ENCODE results near the gene FMC1. TPM values are rescaled to one million over a fixed set of nuclear protein-coding genes. Genes with fewer than 3 reads are reported as not detected.

The FMC1 gene
- polyA plus RNA-seq, 1 donor (not counting 4 experiments of a cell fraction or from before 2014, with no cell fraction given): 7.8 TPM

DNA sequence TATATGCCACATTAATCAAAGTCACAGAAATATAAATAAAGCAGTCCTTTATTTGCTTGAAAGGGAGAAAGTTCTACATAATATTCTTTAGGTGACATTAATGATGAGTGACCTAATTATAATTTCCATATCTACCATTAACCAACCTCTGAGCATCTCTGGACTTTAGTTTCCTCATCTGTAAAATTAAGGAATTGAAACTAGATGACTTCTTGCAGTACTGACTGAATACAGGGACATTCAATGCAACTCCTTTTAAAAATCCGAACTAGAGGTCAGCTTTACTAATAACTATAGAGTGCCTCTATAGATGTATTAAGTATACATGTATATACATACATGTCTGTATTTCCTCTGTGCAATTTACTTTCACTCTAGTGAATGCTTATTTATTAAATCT, 3.9 kb downstream of the FMC1 start:
- Histone ChIP-seq H3K27me3 (ENCODE audit: control insufficient read depth, extremely low read depth, insufficient read depth, low read length) (no peaks in the 10 kb centered on the region), H3K36me3 (ENCODE audit: control insufficient read depth in 2 of 2, extremely low read depth in 1 of 2, insufficient read depth in 2 of 2, low read length in 2 of 2) (peaks cover 2 to 4% of the 10 kb centered on the region in 2 experiments), H3K79me2 (ENCODE audit: control insufficient read depth, insufficient read depth, low read length) (peaks cover 14% of the 10 kb centered on the region), H3K27ac (ENCODE audit: control insufficient read depth, insufficient read depth, low read length) (no peak overlapping the region), H3K4me1 (ENCODE audit: control insufficient read depth, extremely low read depth, insufficient read depth, low read length) (peaks cover 5% of the 10 kb centered on the region), H4K20me1 (ENCODE audit: control insufficient read depth, extremely low read depth, insufficient read depth, low read length) (no peaks in the 10 kb centered on the region), H3K9me1 (ENCODE audit: control insufficient read depth, extremely low read depth, insufficient read depth, low read length) (no peaks in the 10 kb centered on the region), H3K4me3 (ENCODE audit: control insufficient read depth in 2 of 3, extremely low read depth in 1 of 3, insufficient read depth in 2 of 3, low read depth in 1 of 3, low read length in 3 of 3) (no peak overlapping the region), H3K9me3 (ENCODE audit: control insufficient read depth, low read depth, low read length) (no peaks in the 10 kb centered on the region), H3K4me2 (ENCODE audit: control insufficient read depth, extremely low read depth, insufficient read depth, low read depth, low read length) (no peak overlapping the region), H3K9ac (ENCODE audit: control insufficient read depth, extremely low read depth, insufficient read depth, low read length) (no peak overlapping the region), H2AFZ (ENCODE audit: control insufficient read depth, low read length) (no peak overlapping the region)
- TF ChIP-seq, protein P1, sequence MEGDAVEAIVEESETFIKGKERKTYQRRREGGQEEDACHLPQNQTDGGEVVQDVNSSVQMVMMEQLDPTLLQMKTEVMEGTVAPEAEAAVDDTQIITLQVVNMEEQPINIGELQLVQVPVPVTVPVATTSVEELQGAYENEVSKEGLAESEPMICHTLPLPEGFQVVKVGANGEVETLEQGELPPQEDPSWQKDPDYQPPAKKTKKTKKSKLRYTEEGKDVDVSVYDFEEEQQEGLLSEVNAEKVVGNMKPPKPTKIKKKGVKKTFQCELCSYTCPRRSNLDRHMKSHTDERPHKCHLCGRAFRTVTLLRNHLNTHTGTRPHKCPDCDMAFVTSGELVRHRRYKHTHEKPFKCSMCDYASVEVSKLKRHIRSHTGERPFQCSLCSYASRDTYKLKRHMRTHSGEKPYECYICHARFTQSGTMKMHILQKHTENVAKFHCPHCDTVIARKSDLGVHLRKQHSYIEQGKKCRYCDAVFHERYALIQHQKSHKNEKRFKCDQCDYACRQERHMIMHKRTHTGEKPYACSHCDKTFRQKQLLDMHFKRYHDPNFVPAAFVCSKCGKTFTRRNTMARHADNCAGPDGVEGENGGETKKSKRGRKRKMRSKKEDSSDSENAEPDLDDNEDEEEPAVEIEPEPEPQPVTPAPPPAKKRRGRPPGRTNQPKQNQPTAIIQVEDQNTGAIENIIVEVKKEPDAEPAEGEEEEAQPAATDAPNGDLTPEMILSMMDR (optimal IDR thresholded peaks at IDR 0.05 in 1 of 3, IDR thresholded peaks at IDR 0.05 in 1 of 3, conservative IDR thresholded peaks at IDR 0.05 in 1 of 3; ENCODE audit: extremely low read depth in 1 of 3, insufficient read depth in 2 of 3, low read length in 3 of 3): no peak
- no peak for TF ChIP-seq EZH2 (IDR thresholded peaks at IDR 0.05; ENCODE audit: low read length)
- no peak for DNase-seq (ENCODE audit: low read depth, low spot score)
- no peak for FAIRE-seq
- dilution Hi-C loops (cut with MboI; ENCODE audit: extremely low pct_ligation_motif_present, low sequenced_read_pairs): no loop called here

DNA sequence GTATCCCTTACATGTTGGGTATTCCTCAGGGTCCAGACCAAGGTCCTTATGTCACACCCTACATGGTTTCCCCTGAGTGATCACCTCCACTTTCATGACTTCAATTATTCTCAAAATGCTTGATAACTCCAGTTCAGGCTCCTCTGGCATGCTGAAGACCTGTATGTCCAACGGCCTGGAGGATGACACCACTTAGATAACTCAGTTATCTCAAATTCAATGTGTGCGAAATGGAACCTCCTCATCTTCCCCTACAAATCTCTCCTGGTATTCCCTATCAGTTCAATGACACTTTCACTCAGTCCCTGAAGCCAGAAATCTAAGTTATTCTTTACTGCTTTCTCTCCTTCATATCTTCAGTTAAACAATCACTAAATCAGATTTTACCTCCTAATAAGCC, 9.9 kb downstream of the FMC1 start:
- H2AFZ ChIP-seq (ENCODE audit: control insufficient read depth, low read length): no peak overlapping the region
- dilution Hi-C loops (cut with MboI; ENCODE audit: extremely low pct_ligation_motif_present, low sequenced_read_pairs): no loop called here
- H3K79me2 ChIP-seq (ENCODE audit: control insufficient read depth, insufficient read depth, low read length): no peaks in the 10 kb centered on the region
- H3K4me1 ChIP-seq (ENCODE audit: control insufficient read depth, extremely low read depth, insufficient read depth, low read length): no peaks in the 10 kb centered on the region
- DNase-seq (ENCODE audit: low read depth, low spot score) (no peak), FAIRE-seq (no peak)
- no peaks in the 10 kb centered on the region for H4K20me1 ChIP-seq (ENCODE audit: control insufficient read depth, extremely low read depth, insufficient read depth, low read length)
- no peaks in the 10 kb centered on the region for H3K9me3 ChIP-seq (ENCODE audit: control insufficient read depth, low read depth, low read length)
- H3K27ac ChIP-seq (ENCODE audit: control insufficient read depth, insufficient read depth, low read length): no peak overlapping the region
- H3K9ac ChIP-seq (ENCODE audit: control insufficient read depth, extremely low read depth, insufficient read depth, low read length): no peak overlapping the region
- H3K9me1 ChIP-seq (ENCODE audit: control insufficient read depth, extremely low read depth, insufficient read depth, low read length): no peaks in the 10 kb centered on the region
- no peaks in the 10 kb centered on the region for H3K27me3 ChIP-seq (ENCODE audit: control insufficient read depth, extremely low read depth, insufficient read depth, low read length)
- no peak overlapping the region for H3K4me2 ChIP-seq (ENCODE audit: control insufficient read depth, extremely low read depth, insufficient read depth, low read depth, low read length)
- TF ChIP-seq, protein P1 (optimal IDR thresholded peaks at IDR 0.05 in 1 of 3, IDR thresholded peaks at IDR 0.05 in 1 of 3, conservative IDR thresholded peaks at IDR 0.05 in 1 of 3; ENCODE audit: extremely low read depth in 1 of 3, insufficient read depth in 2 of 3, low read length in 3 of 3): no peak
- TF ChIP-seq EZH2 (IDR thresholded peaks at IDR 0.05; ENCODE audit: low read length): no peak
- H3K36me3 ChIP-seq (ENCODE audit: control insufficient read depth in 2 of 2, extremely low read depth in 1 of 2, insufficient read depth in 2 of 2, low read length in 2 of 2): peaks cover 0 to 2% of the 10 kb centered on the region in 2 experiments
- H3K4me3 ChIP-seq (ENCODE audit: control insufficient read depth in 2 of 3, extremely low read depth in 1 of 3, insufficient read depth in 2 of 3, low read depth in 1 of 3, low read length in 3 of 3): no peak overlapping the region

All from keratinocyte (primary cell).